Mesothelial cell of epicardium (in vitro differentiated cells): ENCODE measurements around the gene RBP7. TPM values are rescaled to one million over a fixed set of nuclear protein-coding genes. Genes with fewer than 3 reads are reported as not detected.

Experiments
- DNase-seq, 2 experiments: peaks; one replicate each; pipeline ENCODE4 v3.0.0; 2021; ENCODE audit warnings: low spot score in 2 of 2; ENCODE audit not compliant: unreplicated experiment in 2 of 2
- H3K27ac Mint-ChIP-seq: 2 replicates; pipeline ENCODE4 v1.8.0; 2021; ENCODE audit warnings: mixed read lengths
- H3K27me3 Mint-ChIP-seq: 2 replicates; pipeline ENCODE4 v1.8.0; 2021; ENCODE audit warnings: low read depth, mixed read lengths
- H3K36me3 Mint-ChIP-seq: 2 replicates; pipeline ENCODE4 v1.8.0; 2021; ENCODE audit warnings: mixed read lengths
- H3K4me1 Mint-ChIP-seq: 2 replicates; pipeline ENCODE4 v1.8.0; 2021; ENCODE audit warnings: mixed read lengths
- H3K4me3 Mint-ChIP-seq: 2 replicates; pipeline ENCODE4 v1.8.0; 2021; ENCODE audit warnings: mild to moderate bottlenecking, moderate library complexity, mixed read lengths
- H3K9me3 Mint-ChIP-seq: 2 replicates; pipeline ENCODE4 v1.8.0; 2021; ENCODE audit warnings: mixed read lengths
- CTCF ChIP-seq: fragments of 200-600 bp; sonication (generic); IDR thresholded peaks from one replicate; pipeline ENCODE4 v1.5.0; 2021; ENCODE audit warnings: antibody characterized with exemption; ENCODE audit not compliant: unreplicated experiment
- total RNA-seq: library from RNA; stranded (reverse); gene quantifications from 3 replicates; pipeline ENCODE4 v1.2.1, GENCODE V29; 2021

Gene RBP7
- total RNA-seq, 1 donor from 2014 or later, result 2.3 TPM

GRCh38 chr1:9985001-9985400, 12.0 kb upstream of the RBP7 start:
- H3K9me3 Mint-ChIP-seq, result no peaks in the 10 kb centered on the region
- H3K36me3 Mint-ChIP-seq, result peaks cover 15% of the 10 kb centered on the region
- DNase-seq, result no peak
- no peaks in the 10 kb centered on the region for H3K4me1 Mint-ChIP-seq
- no peak overlapping the region for H3K4me3 Mint-ChIP-seq
- no peak for TF ChIP-seq CTCF
- no peak overlapping the region for H3K27ac Mint-ChIP-seq
- H3K27me3 Mint-ChIP-seq, result no peaks in the 10 kb centered on the region

- Mint-ChIP-seq H3K9me3 (no peaks in the 10 kb centered on the region), H3K4me3 (no peak overlapping the region), H3K36me3 (no peaks in the 10 kb centered on the region), H3K27ac (no peak overlapping the region), H3K27me3 (peaks cover 5% of the 10 kb centered on the region), H3K4me1 (peaks cover 5% of the 10 kb centered on the region)
- DNase-seq, result no peak
- no peak for TF ChIP-seq CTCF
These were observed 7.3 kb upstream of the RBP7 start for GRCh38 chr1:9989773-9990172.

- H3K4me1 Mint-ChIP-seq, result peaks cover 5% of the 10 kb centered on the region
- no peaks in the 10 kb centered on the region for H3K36me3 Mint-ChIP-seq
- peaks cover 7% of the 10 kb centered on the region for H3K27me3 Mint-ChIP-seq
- no peaks in the 10 kb centered on the region for H3K9me3 Mint-ChIP-seq
- no peak for TF ChIP-seq CTCF
- DNase-seq, result no peak
- H3K27ac Mint-ChIP-seq, result no peak overlapping the region
- no peak overlapping the region for H3K4me3 Mint-ChIP-seq
These were observed 6.1 kb upstream of the RBP7 start for GRCh38 chr1:9990944-9991343.

GRCh38 chr1:9992910-9993309, 4.1 kb upstream of the RBP7 start:
- Mint-ChIP-seq H3K4me1 (peaks cover 9% of the 10 kb centered on the region), H3K9me3 (no peaks in the 10 kb centered on the region), H3K4me3 (no peak overlapping the region), H3K36me3 (no peaks in the 10 kb centered on the region), H3K27me3 (peaks cover 20% of the 10 kb centered on the region), H3K27ac (no peak overlapping the region)
- no peak for TF ChIP-seq CTCF
- DNase-seq, result no peak

- no peak for DNase-seq
- no peaks in the 10 kb centered on the region for H3K9me3 Mint-ChIP-seq
- TF ChIP-seq CTCF, result no peak
- peaks cover 27% of the 10 kb centered on the region for H3K27me3 Mint-ChIP-seq
- no peaks in the 10 kb centered on the region for H3K36me3 Mint-ChIP-seq
- no peak overlapping the region for H3K4me3 Mint-ChIP-seq
- H3K27ac Mint-ChIP-seq, result peak overlapping the region; percentile 13
- H3K4me1 Mint-ChIP-seq, result peaks cover 9% of the 10 kb centered on the region
These were observed 3.4 kb upstream of the RBP7 start for GRCh38 chr1:9993561-9994075.
